Brain microvascular endothelial cell (primary cell): ENCODE data around the gene LMTK2.
"Not testable (repeated sequence)": the region's sequence is repeated elsewhere in the genome, so short reads cannot be mapped to it uniquely, and the experiment has no call there.

Source experiments
- DNase-seq: peaks from one replicate; pipeline ENCODE4 v3.0.0-alpha.2; 2020
- H3K27ac ChIP-seq: fragments of 250-450 bp; sonication (Bioruptor Pico); 2 replicates; pipeline ENCODE4 v1.5.1; 2020; ENCODE audit warnings: mild to moderate bottlenecking, moderate library complexity
- H3K27me3 ChIP-seq: fragments of 250-450 bp; sonication (Bioruptor Pico); replicated peaks from 2 replicates; pipeline ENCODE4 v1.5.1; 2020; ENCODE audit warnings: mild to moderate bottlenecking
- H3K36me3 ChIP-seq: fragments of 250-450 bp; sonication (Bioruptor Pico); replicated peaks from 2 replicates; pipeline ENCODE4 v1.5.1; 2020; ENCODE audit warnings: mild to moderate bottlenecking
- H3K4me3 ChIP-seq: 2 replicates; pipeline ENCODE4 v1.5.1; 2011; ENCODE audit warnings: low read depth, mild to moderate bottlenecking, control low read depth, low read length, moderate library complexity
- CTCF ChIP-seq: IDR thresholded peaks from 2 replicates; pipeline ENCODE4 v1.5.1; 2011; ENCODE audit warnings: low read depth, mild to moderate bottlenecking, moderate library complexity, low read length, control low read depth, inconsistent platforms; ENCODE audit errors: missing control alignments
- in situ Hi-C: cut with HindIII; loops from 2 replicates; pipeline ENCODE4 v1.10.0; 2017; ENCODE audit warnings: low sequenced_read_pairs, low pct_ligation_motif_present

The LMTK2 gene

GRCh38 chr7:98217623-98218582, 111.2 kb downstream of the LMTK2 start:
- no peak for DNase-seq
- Histone ChIP-seq H3K27ac (no peak overlapping the region), H3K4me3 (no peak overlapping the region), H3K36me3 (peaks cover 5% of the 10 kb centered on the region), H3K27me3 (no peaks in the 10 kb centered on the region)
- no peak for TF ChIP-seq CTCF
- in situ Hi-C loops: no loop called here

- H3K27me3 ChIP-seq, H3K27ac ChIP-seq, DNase-seq, H3K36me3 ChIP-seq, in situ Hi-C loops, H3K4me3 ChIP-seq: not testable (repeated sequence)
These were observed 112.7 kb downstream of the LMTK2 start for GRCh38 chr7:98219382-98219781.

GRCh38 chr7:98221611-98222532, 115.2 kb downstream of the LMTK2 start:
- Histone ChIP-seq H3K27me3 (no peaks in the 10 kb centered on the region), H3K36me3 (no peaks in the 10 kb centered on the region), H3K27ac (no peak overlapping the region), H3K4me3 (no peak overlapping the region)
- no peak for TF ChIP-seq CTCF
- DNase-seq: no peak
- in situ Hi-C loops: no loop called here

GRCh38 chr7:98222533-98223195, 116.0 kb downstream of the LMTK2 start:
- Histone ChIP-seq H3K36me3 (no peaks in the 10 kb centered on the region), H3K27me3 (no peaks in the 10 kb centered on the region), H3K27ac (no peak overlapping the region), H3K4me3 (no peak overlapping the region)
- no peak for TF ChIP-seq CTCF
- in situ Hi-C loops: no loop called here
- no peak for DNase-seq

GRCh38 chr7:98223351-98223897, 116.8 kb downstream of the LMTK2 start:
- no peak for DNase-seq
- H3K27me3 ChIP-seq: no peaks in the 10 kb centered on the region
- no peak overlapping the region for H3K27ac ChIP-seq
- in situ Hi-C loops: no loop called here
- no peak for TF ChIP-seq CTCF
- peaks cover 3% of the 10 kb centered on the region for H3K36me3 ChIP-seq
- no peak overlapping the region for H3K4me3 ChIP-seq
